Central memory CD8-positive, alpha-beta T cell (primary cell): Measurements from ENCODE around the gene WIPF2.
"Not testable (repeated sequence)": the region's sequence is repeated elsewhere in the genome, so short reads cannot be mapped to it uniquely, and the experiment has no call there.

Source experiments
- ATAC-seq: fragments of 150-1000 bp; cut with Tn5 transposase; replicated peaks from 2 replicates; pipeline ENCODE4 v1.10.0; 2022; ENCODE audit warnings: mild to moderate bottlenecking, moderate FRiP score, moderate number of reproducible peaks; ENCODE audit not compliant: poor library complexity, severe bottlenecking; ENCODE audit errors: extremely low read depth
- DNase-seq, 2 donors: peaks; one replicate each; pipeline ENCODE4 v3.0.0; 2021; ENCODE audit warnings: low spot score in 2 of 2
- H3K27ac Mint-ChIP-seq: one replicate; pipeline ENCODE4 v1.8.0; 2022; ENCODE audit warnings: low read depth, mild to moderate bottlenecking, moderate library complexity, mixed read lengths
- H3K27me3 Mint-ChIP-seq: one replicate; pipeline ENCODE4 v1.8.0; 2022; ENCODE audit warnings: mixed read lengths
- H3K36me3 Mint-ChIP-seq: one replicate; pipeline ENCODE4 v1.8.0; 2022; ENCODE audit warnings: mild to moderate bottlenecking, moderate library complexity, mixed read lengths; ENCODE audit not compliant: insufficient read depth
- H3K4me1 Mint-ChIP-seq: one replicate; pipeline ENCODE4 v1.8.0; 2022; ENCODE audit warnings: mixed read lengths
- H3K4me3 Mint-ChIP-seq: one replicate; pipeline ENCODE4 v1.8.0; 2022; ENCODE audit warnings: mild to moderate bottlenecking, moderate library complexity, mixed read lengths
- H3K9me3 Mint-ChIP-seq: one replicate; pipeline ENCODE4 v1.8.0; 2022; ENCODE audit warnings: mixed read lengths

WIPF2 gene

DNA sequence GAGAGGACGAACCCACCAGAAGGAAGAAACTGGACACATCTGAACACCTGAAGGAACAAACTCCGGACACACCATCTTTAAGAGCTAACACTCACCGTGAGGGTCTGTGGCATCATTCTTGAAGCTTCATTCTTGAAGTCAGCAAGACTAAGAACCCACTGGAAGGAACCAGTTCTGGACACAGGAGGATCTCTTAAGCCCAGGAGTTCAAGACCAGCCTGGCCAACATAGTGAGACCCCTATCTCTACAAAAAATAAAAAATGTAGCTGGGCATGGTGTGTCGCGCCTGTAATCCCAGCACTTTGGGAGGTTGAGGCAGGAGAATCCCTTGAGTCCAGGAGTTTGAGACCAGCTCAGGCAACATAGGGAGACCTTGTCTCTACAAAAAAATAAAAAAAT is 20.5 kb upstream of the WIPF2 start:
- Mint-ChIP-seq H3K27me3 (peaks cover 9% of the 10 kb centered on the region), H3K9me3 (no peaks in the 10 kb centered on the region), H3K4me1 (no peaks in the 10 kb centered on the region), H3K27ac (no peak overlapping the region), H3K4me3 (no peak overlapping the region), H3K36me3 (peaks cover 3% of the 10 kb centered on the region)
- DNase-seq (no peak), ATAC-seq (no peak)

DNA sequence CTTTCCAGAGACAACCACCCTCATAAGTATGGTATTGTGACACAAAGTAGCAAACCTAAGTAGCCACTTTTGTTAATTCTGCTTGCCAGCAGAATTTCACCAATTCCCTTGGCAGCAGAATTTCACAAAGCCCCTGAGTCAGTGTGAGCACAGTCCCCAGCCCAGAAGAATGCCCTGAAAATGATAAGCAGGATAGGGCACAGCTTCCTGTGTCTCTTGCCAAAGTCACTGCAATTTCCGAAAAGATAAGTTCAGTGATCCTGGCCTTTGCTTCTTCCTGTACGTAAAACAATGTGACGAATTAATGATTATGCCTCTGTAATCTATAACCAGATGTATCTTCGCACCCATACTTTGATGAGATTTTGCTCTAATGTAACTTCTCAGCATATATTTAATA is 16.0 kb upstream of the WIPF2 start:
- ATAC-seq, result no peak
- H3K27ac Mint-ChIP-seq, result no peak overlapping the region
- DNase-seq, result no peak
- no peaks in the 10 kb centered on the region for H3K36me3 Mint-ChIP-seq
- H3K4me1 Mint-ChIP-seq, result no peaks in the 10 kb centered on the region
- no peaks in the 10 kb centered on the region for H3K9me3 Mint-ChIP-seq
- H3K27me3 Mint-ChIP-seq, result no peaks in the 10 kb centered on the region
- H3K4me3 Mint-ChIP-seq, result no peak overlapping the region

DNA sequence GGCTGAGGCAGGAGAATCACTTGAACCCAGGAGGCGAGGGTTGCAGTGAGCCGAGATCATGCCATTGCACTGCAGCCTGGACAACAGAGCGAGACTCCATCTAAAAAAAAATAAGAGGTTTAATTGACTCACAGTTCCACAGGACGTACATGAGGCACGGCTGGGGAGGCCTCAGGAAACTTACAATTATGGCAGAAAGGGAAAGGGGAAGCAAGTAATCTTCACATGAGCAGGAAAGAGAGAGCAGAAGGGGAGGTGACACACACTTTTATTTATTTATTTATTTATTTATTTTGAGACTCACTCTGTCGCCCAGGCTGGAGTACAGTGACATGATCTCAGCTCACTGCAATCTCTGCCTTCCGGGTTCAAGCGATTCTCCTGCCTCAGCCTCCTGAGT is 12.9 kb upstream of the WIPF2 start:
- H3K27ac Mint-ChIP-seq, H3K4me3 Mint-ChIP-seq, ATAC-seq, H3K4me1 Mint-ChIP-seq, H3K27me3 Mint-ChIP-seq, H3K9me3 Mint-ChIP-seq, DNase-seq, H3K36me3 Mint-ChIP-seq: not testable (repeated sequence)

DNA sequence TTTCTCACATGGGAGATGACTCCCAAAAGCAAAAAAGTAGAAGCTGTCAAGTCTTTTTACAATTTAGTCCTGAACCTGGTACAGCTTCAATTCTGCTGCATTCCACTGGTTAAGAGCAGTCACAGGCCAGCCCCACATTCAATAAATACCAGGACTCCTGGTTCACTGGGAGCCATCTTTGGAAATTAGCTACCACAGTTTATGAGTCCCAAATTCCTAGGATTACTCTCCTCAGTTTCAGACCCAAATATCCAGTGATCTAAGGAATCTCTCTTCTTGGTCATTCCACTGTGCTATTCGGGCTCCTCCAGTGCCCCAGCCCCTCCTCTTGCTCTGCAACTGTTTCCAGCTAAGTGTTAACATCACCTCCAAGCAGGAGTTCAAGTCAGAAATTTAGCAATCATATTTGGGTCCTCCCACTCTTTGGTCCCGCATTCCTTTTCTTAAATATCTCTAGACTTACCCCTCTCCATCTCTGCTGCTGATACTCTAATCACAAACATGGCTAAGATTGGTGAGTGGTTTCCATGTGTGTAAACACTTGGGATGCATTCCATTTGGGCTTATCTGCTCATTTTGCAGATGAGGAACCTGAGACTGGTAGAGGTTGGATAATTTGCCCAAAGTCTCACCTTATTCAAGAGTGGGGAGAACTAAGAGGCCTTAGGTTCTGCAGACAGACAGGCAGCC is 9.6 kb upstream of the WIPF2 start:
- Mint-ChIP-seq H3K27me3 (peaks cover 9% of the 10 kb centered on the region), H3K36me3 (no peaks in the 10 kb centered on the region), H3K27ac (no peak overlapping the region), H3K4me1 (no peaks in the 10 kb centered on the region), H3K9me3 (no peaks in the 10 kb centered on the region), H3K4me3 (no peak overlapping the region)
- no peak for DNase-seq
- ATAC-seq, result no peak

DNA sequence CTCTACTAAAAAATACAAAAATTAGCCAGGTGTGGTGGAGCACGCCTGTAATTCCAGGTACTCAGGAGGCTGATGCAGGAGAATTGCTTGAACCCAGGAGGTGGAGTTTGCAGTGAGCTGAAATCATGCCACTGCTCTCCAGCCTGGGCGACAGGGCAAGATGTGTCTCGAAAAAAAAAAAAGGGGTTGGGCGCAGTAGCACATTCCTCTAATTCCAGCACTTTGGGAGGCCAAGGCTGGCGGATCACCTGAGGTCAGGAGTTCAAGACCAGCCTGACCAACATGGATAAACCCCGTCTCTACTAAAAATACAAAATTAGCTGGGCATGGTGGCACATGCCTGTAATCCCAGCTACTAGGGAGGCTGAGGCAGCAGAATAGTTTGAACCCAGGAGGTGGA is 5.2 kb upstream of the WIPF2 start:
- DNase-seq, result not testable (repeated sequence)

DNA sequence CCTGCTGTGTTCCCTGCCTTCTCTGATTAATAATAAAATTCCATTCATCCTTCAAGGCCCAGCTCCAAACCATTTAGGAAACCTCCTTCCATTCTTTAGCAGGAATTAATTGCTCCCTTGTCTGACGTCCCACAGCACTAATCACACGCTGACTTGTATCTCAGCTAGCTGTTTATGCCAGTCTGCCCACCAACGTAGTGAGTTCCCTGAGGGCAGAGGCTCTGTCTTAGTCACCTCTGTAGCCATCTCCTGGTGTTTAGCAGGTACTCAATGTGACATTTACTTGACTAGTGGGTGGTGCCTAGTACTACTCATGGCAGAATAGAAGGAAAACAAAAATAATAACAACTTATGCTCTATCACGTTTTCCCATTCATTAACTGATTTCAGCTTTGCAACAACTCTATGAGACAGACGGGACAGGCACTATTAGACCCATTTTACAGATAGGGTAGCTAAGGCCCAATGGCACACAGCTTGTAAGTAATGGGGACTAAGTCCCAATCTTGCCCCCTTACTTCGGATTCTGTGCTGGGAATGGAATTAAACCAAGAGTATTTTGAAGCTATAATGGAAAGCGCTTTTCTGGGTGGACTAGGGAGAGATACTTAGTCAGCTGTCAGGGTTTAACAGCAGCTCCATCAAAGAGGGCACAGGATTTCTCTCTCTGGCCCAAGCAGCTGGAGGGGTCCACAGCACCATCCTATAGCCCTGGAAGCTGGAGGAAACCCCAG is 931 bp upstream of the WIPF2 start:
- peaks cover 17% of the 10 kb centered on the region for H3K36me3 Mint-ChIP-seq
- no peak for DNase-seq
- peak overlapping the region; percentile 96 for H3K27ac Mint-ChIP-seq
- peak overlapping the region; percentile 83 for H3K4me3 Mint-ChIP-seq
- no peaks in the 10 kb centered on the region for H3K27me3 Mint-ChIP-seq
- H3K4me1 Mint-ChIP-seq, result peaks cover 25% of the 10 kb centered on the region
- no peaks in the 10 kb centered on the region for H3K9me3 Mint-ChIP-seq
- no peak for ATAC-seq

More for the DNA sequence above, 5.2 kb upstream of the WIPF2 start:
- not testable (repeated sequence) for H3K27ac Mint-ChIP-seq, H3K9me3 Mint-ChIP-seq, H3K4me3 Mint-ChIP-seq, ATAC-seq, H3K36me3 Mint-ChIP-seq, H3K27me3 Mint-ChIP-seq
- peaks cover 10% of the 10 kb centered on the region for H3K4me1 Mint-ChIP-seq

DNA sequence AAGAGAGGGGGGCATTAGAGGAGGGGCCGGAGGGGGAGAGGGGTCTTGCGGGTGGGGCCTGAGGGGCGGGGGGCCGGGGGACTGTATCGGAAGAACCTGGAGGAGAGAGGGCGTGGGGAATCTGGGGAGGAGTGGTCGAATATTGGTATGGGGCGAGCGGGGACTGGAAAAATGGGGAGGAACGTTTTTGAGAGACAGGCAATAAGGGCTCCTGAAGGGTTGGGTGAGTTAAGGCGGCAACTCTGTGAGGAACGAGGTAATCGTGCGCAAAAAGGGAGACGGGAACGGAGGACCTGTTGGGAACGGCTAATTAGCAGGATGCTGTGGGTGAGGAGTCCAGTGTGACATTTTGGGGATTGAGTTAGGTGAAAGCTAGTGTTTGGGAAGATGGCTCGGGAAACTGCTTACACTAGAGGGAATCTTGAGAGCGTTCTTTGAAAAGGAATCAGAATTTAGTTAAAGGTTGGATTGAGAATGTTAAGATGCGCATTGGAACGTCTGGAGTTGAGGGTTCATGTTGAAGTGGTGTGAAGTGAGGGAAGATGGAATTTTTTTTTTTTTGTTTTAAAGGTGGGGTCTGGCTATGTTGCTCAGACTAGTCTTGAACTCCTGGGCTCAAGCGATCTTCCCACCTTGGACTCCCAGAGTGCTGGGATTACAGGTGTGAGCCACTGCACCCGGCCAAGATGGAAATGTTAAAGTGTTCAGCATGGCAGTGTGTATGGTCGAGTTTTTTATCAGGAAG is 662 bp downstream of the WIPF2 start:
- H3K4me1 Mint-ChIP-seq, result peaks cover 35% of the 10 kb centered on the region
- peak overlapping the region; percentile 96 for H3K27ac Mint-ChIP-seq
- peaks cover 25% of the 10 kb centered on the region for H3K36me3 Mint-ChIP-seq
- ATAC-seq (peak; percentile 22), DNase-seq (no peak)
- H3K27me3 Mint-ChIP-seq, result no peaks in the 10 kb centered on the region
- H3K4me3 Mint-ChIP-seq, result peak overlapping the region; percentile 83
- no peaks in the 10 kb centered on the region for H3K9me3 Mint-ChIP-seq

DNA sequence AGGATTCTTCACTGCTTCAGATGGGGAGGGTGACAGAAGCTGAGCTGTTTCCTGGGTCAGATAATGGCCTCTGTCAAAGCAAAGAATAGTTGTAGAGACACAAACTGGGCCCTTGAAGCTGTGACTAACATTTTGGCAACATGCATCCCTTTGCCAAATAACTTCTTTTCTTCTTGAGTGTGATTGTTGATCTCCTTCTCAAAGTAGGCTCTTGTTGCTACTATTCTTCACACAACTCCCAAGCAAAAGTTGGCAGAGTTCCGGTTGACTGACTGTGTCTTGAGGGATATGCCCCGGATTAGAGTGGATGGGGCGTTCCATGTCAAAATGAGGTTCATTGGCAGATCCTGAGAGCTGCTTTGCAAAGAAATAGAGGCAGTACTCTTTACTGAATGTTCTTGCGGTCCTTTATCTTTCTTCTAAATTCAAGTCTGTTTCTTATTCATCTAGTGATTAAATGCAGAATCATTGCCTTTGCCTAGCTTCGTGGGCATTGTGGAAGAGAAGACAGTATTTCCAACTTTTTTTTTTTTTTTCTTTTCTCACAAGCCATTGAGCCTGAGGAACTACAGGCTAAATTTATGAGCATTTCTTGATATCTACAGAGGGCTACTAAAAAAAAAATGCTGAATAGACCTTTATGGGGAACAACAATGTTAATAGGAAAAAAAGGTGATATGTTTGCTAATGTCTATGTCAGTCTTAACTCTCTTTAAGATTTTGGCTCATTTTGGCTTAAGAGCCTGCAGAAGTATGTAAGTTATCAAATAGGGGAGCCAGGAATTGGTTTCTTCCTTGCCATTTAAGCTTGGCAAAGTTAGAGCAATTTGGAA is 5.8 kb downstream of the WIPF2 start:
- Mint-ChIP-seq H3K27me3 (no peaks in the 10 kb centered on the region), H3K27ac (peak overlapping the region; percentile 30), H3K36me3 (peaks cover 45% of the 10 kb centered on the region), H3K4me3 (no peak overlapping the region), H3K4me1 (peaks cover 35% of the 10 kb centered on the region), H3K9me3 (no peaks in the 10 kb centered on the region)
- DNase-seq (no peak), ATAC-seq (no peak)

DNA sequence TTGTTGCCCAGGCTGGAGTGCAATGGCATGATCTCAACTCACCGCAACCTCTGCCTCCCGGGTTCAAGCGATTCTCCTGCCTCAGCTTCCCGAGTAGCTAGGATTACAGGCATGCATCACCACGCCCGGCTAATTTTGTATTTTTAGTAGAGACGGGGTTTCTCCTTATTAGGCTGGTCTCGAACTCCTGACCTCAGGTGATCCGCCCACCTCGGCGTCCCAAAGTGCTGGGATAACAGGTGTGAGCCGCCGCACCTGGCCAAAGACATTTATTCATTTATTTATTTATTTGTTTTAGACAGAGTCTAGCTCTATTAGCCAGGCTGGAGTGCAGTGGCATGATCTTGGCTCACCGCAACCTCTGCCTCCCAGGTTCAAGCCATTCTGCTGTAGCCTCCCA is 10.0 kb downstream of the WIPF2 start:
- H3K4me3 Mint-ChIP-seq, H3K27me3 Mint-ChIP-seq, H3K27ac Mint-ChIP-seq, H3K9me3 Mint-ChIP-seq, DNase-seq, ATAC-seq: not testable (repeated sequence)
- Mint-ChIP-seq H3K36me3 (peaks cover 60% of the 10 kb centered on the region), H3K4me1 (peaks cover 32% of the 10 kb centered on the region)

DNA sequence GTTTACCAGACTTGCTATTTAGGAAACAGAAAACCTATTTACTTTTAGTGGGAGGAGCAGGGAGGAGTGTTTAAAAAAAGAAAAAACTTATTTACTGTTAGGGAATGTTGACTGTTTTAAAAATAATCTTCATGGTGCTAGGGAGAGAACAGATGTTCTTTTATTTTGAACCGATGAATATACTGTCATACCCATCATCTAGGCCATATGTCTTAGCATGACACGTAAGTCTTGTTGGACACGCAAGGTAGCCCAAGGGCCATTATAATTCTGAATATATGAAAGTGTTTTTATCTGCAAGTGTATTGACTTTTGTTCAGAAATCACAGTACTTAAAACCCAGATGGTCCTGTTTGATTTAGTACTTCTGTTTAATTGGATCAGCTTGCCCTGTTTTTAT is 11.6 kb downstream of the WIPF2 start:
- Mint-ChIP-seq H3K4me3 (no peak overlapping the region), H3K36me3 (peaks cover 59% of the 10 kb centered on the region), H3K4me1 (peaks cover 28% of the 10 kb centered on the region), H3K27me3 (no peaks in the 10 kb centered on the region), H3K27ac (no peak overlapping the region), H3K9me3 (no peaks in the 10 kb centered on the region)
- DNase-seq (no peak), ATAC-seq (no peak)

DNA sequence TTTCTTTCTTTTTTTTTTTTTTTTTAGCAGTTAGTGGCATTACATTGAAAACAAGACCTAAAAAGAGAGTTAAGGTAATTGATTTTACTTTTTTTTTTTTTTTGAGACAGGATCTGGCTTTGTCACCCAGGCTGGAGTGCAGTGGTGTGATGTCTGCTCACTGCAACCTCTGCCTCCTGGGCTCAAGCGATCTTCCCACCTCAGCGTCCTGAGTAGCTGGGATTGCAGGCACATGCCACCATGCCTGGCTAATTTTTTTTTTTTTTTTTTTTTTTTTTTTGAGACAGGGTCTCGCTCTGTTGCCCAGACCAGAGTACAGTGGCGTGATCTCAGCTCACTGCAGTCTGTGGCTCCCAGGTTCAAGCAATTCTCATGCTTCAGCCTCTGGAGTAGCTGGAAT is 12.8 kb downstream of the WIPF2 start:
- not testable (repeated sequence) for ATAC-seq, H3K9me3 Mint-ChIP-seq, H3K27ac Mint-ChIP-seq, H3K4me3 Mint-ChIP-seq, H3K27me3 Mint-ChIP-seq, DNase-seq
- Mint-ChIP-seq H3K4me1 (peaks cover 28% of the 10 kb centered on the region), H3K36me3 (peaks cover 65% of the 10 kb centered on the region)

DNA sequence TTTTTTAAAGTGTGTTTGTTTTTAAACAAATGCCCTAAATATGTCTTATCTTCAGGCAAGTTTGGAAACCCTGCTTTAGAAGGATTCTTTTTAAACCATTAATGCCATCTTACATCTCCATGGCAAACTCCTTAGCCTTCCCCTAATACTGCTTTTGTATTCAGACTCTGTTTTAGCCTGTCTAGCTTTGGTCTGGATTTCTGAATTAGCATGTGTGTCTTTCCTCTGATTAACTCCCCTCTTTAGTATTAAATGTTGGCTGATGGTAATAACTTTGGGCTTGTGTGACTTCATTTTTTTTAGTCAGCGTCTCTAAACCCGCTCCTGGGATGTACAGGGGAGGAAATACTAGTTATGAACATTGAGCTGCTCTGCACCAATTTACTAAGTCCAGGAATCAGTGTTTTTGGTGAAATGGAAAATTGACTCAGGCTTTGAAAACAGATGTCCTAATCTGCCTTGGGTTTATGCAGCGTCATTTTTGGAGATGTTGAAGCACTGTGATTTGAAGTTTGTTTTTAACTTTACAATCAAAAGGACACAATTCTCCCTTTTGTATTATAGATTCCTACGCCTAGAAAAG is 22.2 kb downstream of the WIPF2 start:
- no peaks in the 10 kb centered on the region for H3K9me3 Mint-ChIP-seq
- no peaks in the 10 kb centered on the region for H3K27me3 Mint-ChIP-seq
- no peak overlapping the region for H3K4me3 Mint-ChIP-seq
- H3K36me3 Mint-ChIP-seq, result peaks cover 25% of the 10 kb centered on the region
- no peak overlapping the region for H3K27ac Mint-ChIP-seq
- DNase-seq, result no peak
- H3K4me1 Mint-ChIP-seq, result peaks cover 44% of the 10 kb centered on the region
- no peak for ATAC-seq
